Dermis microvascular lymphatic vessel endothelial cell (primary cell): Measurements from ENCODE around the gene MRPL4. TPM values are rescaled to one million over a fixed set of nuclear protein-coding genes. Genes with fewer than 3 reads are reported as not detected.
A peak's percentile ranks its signal among the peaks of the same experiment; 100 is the strongest.
"Not testable (repeated sequence)": the region's sequence is repeated elsewhere in the genome, so short reads cannot be mapped to it uniquely, and the experiment has no call there.

Experiments
- DNase-seq, 2 donors: peaks; one replicate each; pipeline versions ENCODE4 v3.0.0 to v3.0.0-alpha.2; 2010; ENCODE audit warnings: low read depth in 2 of 2
- total RNA-seq: library from RNA; depleted of rRNA; stranded (reverse); fragments of >200 nt; gene quantifications from 2 replicates; pipeline ENCODE4 v1.2.1, GENCODE V29; 2014

MRPL4 gene
- total RNA-seq, 1 donor from 2014 or later, result 17.1 TPM

- DNase-seq, result peak in 1 of 2 donors; percentile 18
These were observed 21.7 kb upstream of the MRPL4 start for GRCh38 chr19:10230173-10230860.

GRCh38 chr19:10230861-10231611 lies 21.0 kb upstream of the MRPL4 start, which contains the start of gene S1PR2:
Gene S1PR2 (minus strand): TSS chr19:10231331. CDS start chr19:10224905, 6,426 bp downstream.
- peak; percentile 5 to 44 for DNase-seq

DNA sequence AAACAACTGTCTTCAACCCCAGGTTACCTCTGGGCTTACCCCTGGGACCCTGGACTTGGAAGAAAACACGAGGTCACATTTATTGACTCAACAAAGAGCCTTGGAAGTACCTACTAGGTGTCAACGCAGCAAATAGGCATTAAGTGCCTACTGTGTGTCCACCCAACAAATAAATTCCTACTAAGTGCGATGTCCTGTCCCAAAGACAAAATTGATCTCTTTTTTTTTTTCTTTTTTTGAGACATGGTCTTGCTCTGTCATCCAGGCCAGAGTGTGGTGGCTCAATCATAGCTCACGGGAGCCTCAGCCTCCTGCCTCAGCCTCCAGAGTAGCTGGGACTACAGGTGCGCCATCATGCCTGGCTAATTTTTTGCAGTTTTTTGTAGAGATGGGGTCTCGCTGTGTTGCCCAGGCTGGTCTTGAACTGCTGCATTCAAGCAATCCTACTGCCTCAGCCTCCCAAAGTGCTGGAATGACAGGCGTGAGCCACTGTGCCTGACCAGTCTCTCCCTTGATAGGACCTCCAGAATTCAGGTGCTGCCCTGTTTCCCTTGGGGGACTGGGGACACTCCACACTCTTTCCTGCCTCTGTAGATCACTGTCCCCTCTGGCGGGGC lies 20.3 kb upstream of the MRPL4 start:
- DNase-seq, result no peak

DNA sequence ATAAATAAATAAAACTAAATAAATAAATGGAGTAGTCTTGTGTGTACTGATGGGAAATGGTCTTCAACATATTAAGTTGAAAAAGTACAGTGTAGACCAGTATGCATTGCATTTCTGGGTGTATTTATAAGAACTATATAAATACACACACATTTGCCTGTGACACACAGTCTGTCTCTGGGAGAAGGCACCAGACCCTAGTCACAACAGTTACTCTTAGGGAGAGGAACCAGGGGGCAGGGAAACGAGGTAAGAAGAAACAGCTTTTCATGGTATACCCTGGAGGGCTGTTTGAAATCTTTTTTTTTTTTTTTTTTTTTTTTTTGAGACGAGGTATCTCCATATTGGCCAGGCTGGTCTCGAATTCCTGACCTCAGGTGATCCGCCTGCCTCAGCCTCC lies 18.1 kb upstream of the MRPL4 start:
- DNase-seq, result no peak

DNA sequence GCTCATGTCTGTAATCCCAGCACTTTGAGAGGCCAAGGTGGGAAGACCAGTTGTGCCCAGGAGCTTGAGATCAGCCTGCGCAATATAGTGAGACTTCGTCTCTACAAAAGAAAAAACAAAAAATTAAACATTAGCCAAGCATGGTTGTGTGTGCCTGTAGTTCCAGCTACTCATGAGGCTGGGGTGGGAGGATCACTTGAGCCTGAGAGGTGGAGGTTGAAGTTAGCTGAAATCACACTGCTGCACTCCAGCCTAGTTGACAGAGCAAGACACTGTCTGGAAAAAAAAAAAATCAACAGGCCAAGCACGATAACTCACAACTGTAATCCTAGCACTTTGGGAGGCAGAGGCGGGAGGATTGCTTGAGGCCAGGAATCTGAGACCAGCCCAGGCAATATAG lies 17.0 kb upstream of the MRPL4 start:
- no peak for DNase-seq

DNA sequence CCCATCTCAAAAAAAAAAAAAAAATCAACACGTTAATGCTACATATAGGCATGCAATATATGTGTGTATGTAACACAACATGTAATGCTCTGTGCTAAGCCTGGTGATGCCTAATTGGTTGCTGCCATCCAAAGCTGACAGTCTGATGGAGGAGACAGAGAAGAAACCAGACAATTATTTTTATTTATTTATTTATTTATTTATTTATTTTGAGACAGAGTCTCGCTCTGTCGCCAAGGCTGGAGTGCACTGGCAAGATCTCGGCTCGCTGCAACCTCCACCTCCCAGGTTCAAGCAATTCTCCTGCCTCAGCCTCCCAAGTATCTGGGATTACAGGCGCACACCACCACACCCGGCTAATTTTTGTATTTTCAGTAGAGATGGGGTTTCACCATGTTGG lies 16.6 kb upstream of the MRPL4 start:
- DNase-seq, result not testable (repeated sequence)

DNA sequence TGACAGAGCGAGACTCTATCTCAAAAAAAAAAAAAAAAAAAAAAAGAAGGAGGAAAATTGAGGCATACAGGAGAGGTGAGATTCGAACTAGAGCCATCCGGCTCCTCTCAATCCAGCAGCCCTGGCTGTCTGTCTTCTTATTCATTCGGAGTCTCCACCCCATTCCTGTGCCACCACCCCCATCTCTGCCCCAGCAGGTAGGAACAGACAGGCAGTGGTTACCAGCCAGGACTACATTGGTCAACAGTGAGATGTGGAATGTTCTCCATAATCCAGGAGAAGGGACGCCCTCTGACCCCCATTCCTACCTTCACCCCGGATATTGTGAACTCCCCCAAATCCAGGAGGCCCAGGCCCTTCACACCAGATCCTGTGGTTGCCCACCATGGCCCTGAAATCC lies 14.3 kb upstream of the MRPL4 start:
- no peak for DNase-seq

- no peak for DNase-seq
These were observed 13.7 kb upstream of the MRPL4 start for GRCh38 chr19:10238172-10238783.

GRCh38 chr19:10241826-10242449 lies 10.1 kb upstream of the MRPL4 start:
- not testable (repeated sequence) for DNase-seq

DNA sequence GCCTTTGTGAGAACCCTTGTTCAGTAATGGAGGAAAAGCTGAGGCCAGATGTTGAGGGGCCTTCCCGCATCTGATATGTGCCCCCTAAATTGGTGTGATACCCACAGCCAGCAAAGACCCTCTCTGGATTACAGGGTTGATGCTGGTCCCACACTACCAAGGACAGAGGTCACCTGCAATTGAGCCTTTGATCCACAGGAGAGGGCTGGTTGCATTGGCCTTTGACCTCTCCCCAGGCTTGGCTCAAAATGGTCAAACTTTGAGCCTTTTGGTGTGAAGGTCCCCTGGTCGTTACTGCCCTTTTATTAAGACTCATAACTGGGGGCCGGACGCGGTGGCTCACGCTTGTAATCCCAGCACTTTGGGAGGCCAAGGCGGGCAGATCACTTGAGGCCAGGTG lies 8.4 kb upstream of the MRPL4 start:
- no peak for DNase-seq

- no peak for DNase-seq
These were observed 6.7 kb upstream of the MRPL4 start for GRCh38 chr19:10245189-10245939.

DNA sequence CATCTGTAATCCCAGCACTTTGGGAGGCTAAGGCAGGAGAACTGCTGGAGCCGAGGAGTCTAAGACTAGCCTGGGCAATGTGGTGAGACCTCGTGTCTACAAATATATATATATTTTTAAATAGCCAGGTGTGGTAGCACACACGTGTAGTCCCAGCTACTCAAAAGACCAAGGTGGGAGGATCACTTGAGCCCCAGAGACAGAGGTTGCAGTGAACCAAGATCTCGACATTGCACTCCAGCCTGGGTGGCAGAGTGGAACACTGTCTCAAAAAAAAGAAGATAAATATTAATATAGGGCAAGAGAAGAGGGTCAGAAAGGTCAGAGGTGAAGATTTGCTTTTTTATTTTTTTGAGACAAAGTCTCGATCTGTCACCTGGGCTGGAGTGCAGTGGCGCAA lies 5.5 kb upstream of the MRPL4 start:
- no peak for DNase-seq

GRCh38 chr19:10252707-10253106 lies 693 bp downstream of the MRPL4 start:
- no peak for DNase-seq

GRCh38 chr19:10254244-10254643 lies 2.2 kb downstream of the MRPL4 start:
- DNase-seq, result no peak

DNA sequence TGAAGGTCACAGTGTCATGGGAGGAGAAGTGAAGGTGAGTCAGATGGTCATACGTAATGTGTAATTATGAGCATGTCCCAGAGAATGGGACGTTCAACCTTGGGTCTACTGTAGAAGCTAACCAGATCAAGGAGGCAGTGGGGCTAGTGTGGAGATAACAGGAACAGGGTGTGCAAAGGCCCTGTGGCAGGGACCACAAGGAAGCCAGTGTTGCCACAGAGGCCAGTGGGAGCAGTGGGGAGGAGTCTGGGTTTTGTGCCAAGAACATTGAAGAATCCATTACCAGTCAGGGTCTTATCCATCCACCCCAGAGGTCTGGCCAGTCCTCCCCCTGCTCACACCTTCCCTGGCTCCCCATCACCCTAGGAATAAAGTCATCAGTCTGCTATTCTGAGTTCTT lies 3.3 kb downstream of the MRPL4 start:
- DNase-seq, result no peak

GRCh38 chr19:10256551-10256950 lies 4.5 kb downstream of the MRPL4 start:
- DNase-seq, result no peak

- no peak for DNase-seq
These were observed 5.1 kb downstream of the MRPL4 start for GRCh38 chr19:10256970-10257615.

DNA sequence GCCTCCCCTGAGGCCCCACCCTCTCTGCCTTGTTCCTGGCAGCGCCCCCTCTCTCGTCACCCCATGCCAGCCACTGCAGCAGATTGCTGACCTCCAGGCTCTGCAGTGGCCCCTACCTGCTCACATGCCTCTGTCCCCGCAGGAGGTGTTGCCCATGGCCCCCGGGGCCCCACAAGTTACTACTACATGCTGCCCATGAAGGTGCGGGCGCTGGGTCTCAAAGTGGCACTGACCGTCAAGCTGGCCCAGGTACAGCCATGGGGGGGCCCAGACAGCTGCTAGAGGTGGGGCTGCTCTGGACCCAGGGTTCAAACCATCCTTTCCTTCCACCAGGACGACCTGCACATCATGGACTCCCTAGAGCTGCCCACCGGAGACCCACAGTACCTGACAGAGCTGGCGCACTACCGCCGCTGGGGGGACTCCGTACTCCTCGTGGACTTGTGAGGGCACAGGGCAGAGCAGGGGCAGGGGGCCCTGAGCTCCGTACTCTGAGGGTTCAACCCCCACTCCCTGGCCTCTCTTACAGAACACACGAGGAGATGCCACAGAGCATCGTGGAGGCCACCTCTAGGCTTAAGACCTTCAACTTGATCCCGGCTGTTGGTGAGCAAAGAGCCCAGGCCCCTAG lies 6.2 kb downstream of the MRPL4 start:
- DNase-seq, result no peak

DNA sequence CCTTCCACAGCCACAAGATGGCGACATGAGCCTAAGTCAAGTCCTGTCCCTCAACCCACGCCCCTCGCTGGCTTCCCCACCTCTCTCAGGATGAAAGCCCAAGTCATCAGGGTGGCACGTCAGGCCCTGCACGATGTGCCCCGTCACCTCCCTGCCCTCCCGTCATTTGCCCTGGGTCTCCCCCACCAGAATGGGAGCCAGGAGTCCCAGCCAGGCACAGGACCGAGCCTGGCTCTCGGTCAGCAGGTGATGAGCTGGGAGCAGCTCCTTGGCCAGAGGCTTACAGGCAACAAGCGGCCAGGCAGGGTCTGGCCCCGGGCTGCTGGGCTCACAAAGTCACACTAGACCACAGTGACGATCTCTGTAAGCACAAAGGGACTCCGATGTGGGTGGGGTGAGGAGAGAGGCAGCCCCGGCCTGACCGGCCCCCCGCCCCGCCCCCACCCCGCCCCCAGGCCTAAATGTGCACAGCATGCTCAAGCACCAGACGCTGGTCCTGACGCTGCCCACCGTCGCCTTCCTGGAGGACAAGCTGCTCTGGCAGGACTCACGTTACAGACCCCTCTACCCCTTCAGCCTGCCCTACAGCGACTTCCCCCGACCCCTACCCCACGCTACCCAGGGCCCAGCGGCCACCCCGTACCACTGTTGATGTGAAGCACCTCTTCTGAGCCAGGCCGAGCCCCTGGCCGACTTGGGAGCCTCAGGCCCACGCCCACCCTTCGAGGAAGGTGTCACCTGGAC lies 7.3 kb downstream of the MRPL4 start:
- DNase-seq, result peak; percentile 82 to 87
